Measurements from ENCODE around the gene OR5AK2.
"Not testable (repeated sequence)": the region's sequence is repeated elsewhere in the genome, so short reads cannot be mapped to it uniquely, and the experiment has no call there.

Gene OR5AK2, protein sequence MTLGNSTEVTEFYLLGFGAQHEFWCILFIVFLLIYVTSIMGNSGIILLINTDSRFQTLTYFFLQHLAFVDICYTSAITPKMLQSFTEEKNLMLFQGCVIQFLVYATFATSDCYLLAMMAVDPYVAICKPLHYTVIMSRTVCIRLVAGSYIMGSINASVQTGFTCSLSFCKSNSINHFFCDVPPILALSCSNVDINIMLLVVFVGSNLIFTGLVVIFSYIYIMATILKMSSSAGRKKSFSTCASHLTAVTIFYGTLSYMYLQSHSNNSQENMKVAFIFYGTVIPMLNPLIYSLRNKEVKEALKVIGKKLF

DNA sequence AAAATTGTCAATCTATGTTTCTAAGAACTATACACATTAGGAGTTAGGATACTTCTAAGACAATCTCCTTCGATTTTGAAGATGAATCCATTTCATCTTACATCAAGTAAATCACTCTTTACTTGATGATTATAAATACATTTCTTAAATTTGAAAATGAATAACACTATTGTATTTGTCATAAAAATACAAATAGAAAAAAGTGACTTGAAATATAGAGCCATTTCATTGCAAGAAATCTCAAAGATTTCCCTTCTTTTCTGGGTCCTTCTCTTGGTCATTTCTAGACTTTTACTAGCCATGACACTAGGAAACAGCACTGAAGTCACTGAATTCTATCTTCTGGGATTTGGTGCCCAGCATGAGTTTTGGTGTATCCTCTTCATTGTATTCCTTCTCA lies at the start of gene OR5AK2:
TSS of gene OR5AK2 (plus strand) at position 301 of the 400 bp plus-strand sequence. CDS start at position 301, 0 bp downstream.
- DNase-seq (ENCODE audit: low read depth) = no peak
- TF ChIP-seq, protein P1, sequence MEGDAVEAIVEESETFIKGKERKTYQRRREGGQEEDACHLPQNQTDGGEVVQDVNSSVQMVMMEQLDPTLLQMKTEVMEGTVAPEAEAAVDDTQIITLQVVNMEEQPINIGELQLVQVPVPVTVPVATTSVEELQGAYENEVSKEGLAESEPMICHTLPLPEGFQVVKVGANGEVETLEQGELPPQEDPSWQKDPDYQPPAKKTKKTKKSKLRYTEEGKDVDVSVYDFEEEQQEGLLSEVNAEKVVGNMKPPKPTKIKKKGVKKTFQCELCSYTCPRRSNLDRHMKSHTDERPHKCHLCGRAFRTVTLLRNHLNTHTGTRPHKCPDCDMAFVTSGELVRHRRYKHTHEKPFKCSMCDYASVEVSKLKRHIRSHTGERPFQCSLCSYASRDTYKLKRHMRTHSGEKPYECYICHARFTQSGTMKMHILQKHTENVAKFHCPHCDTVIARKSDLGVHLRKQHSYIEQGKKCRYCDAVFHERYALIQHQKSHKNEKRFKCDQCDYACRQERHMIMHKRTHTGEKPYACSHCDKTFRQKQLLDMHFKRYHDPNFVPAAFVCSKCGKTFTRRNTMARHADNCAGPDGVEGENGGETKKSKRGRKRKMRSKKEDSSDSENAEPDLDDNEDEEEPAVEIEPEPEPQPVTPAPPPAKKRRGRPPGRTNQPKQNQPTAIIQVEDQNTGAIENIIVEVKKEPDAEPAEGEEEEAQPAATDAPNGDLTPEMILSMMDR (IDR thresholded peaks at IDR 0.05; ENCODE audit: low read length, missing control alignments) = no peak
- no peak within 1 kb of the TSS for H3K4me3 ChIP-seq (replicated peaks; ENCODE audit: low read depth, low read length)

DNA sequence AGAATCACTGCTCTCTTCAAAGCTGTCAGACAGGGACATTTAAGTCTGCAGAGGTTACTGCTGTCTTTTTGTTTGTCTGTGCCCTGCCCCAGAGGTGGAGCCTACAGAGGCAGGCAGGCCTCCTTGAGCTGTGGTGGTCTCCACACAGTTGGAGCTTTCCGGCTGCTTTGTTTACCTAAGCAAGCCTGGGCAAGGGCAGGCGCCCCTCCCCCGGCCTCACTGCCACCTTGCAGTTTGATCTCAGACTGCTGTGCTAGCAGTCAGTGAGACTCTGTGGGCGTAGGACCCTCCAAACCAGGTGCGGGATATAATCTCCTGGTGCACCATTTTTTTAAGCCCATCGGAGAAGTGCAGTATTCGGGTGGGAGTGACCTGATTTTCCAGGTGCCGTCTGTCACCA lies 43.2 kb upstream of the OR5AK2 start:
- not testable (repeated sequence) for DNase-seq (ENCODE audit: low read depth); H3K4me3 ChIP-seq (replicated peaks; ENCODE audit: low read depth, low read length)

DNA sequence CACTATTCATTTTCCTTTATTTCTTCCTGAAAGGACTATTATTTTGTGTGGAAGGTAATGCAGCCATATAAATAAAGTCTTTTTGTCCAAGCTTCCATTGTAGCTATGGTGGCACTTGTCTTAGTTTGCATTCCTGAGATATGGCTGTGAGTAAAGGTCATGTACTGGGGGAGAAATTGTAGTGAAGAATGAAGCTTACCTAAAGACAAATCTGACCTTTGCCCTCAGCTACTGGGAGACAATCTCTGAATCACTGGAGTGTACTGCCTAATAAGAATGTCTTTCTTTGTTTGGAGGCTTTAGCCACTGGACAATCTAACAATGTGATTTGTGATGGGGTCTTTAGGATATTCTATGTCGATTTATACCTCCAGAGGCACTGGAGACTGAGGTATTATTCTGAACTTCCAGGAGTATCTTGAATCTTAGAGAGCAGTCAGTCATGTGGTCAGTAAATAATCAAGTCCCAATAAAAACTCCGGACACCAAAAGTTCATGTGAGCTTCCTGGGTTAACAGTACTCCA lies 39.7 kb upstream of the OR5AK2 start:
- DNase-seq (ENCODE audit: low read depth) = no peak
- no peak overlapping the region for H3K4me3 ChIP-seq (replicated peaks; ENCODE audit: low read depth, low read length)
- TF ChIP-seq, protein P1 (IDR thresholded peaks at IDR 0.05; ENCODE audit: low read length, missing control alignments) = no peak

DNA sequence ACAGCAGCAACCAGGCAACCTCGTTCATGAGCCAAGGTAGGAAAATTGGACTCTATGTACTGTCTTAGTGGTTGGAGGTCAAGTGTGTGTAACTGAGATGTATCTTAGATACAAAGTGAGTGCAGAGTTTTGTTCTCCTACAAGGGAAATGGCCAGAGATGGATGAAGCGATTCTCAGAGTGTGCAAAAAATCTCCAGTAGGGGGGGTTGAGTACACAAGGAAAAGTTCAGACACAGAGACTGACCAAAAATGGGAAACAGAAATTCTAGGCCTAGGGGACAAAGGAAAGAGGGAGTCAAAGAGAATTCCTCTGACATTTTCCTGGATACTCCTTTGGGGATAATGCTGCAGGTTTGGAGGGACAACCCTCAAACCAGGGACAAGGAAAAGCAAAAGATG lies 38.2 kb upstream of the OR5AK2 start:
- TF ChIP-seq, protein P1 (IDR thresholded peaks at IDR 0.05; ENCODE audit: low read length, missing control alignments) = no peak
- H3K4me3 ChIP-seq (replicated peaks; ENCODE audit: low read depth, low read length) = no peak overlapping the region
- DNase-seq (ENCODE audit: low read depth) = no peak

DNA sequence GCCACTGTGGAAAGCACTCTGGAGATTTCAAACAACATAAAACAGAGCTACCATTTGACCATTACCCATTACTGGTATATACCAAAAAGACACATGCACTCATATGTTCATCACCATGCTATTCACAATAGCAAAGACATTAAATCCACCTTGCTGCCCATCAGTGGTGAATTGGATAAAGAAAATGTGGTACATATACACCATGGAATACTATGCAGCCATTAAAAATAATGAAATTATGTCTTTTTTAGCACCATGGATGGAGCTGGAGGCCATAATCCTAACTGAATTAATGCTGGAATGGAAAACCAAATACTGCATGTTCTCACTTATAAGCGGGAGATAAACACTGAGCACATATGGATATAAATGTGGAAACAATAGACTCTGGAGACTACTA lies 34.8 kb upstream of the OR5AK2 start:
- not testable (repeated sequence) for DNase-seq (ENCODE audit: low read depth); H3K4me3 ChIP-seq (replicated peaks; ENCODE audit: low read depth, low read length)

DNA sequence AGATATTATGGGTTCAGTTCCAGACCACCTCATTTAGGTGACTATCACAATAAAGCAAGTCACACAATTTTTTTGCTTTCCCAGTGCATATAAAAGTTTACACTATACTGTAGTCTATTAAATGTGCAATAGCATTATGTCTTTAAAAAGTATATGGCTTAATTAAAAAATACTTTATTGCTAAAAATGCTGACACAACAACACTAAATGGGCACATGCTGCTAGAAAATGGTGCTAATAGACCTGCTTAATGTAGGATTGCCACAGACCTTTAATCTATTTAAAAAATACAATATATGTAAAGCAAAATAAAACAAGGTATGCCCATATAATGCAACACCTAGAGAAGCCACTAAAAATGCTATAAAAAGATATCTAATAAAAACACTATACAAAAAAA lies 27.1 kb upstream of the OR5AK2 start:
- TF ChIP-seq, protein P1 (IDR thresholded peaks at IDR 0.05; ENCODE audit: low read length, missing control alignments) = no peak
- no peak overlapping the region for H3K4me3 ChIP-seq (replicated peaks; ENCODE audit: low read depth, low read length)
- no peak for DNase-seq (ENCODE audit: low read depth)

DNA sequence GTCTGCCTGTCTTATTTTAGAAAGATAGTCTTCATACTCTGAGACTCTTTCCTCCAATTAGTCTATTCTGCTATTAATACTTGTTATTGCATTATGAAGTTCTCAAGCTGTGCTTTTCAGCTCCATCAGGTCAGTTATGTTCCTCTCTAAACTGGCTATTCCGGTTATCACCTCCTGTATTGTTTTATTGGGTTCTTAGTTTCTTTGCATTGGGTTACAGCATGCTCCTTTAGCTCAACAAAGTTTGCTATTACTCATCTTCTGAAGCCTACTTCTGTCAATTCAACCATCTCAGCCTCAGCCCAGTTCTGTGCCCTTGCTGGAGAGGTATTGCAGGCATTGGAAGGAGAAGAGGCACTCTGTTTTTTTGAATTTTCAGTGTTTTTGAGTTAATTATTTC lies 21.0 kb upstream of the OR5AK2 start:
- TF ChIP-seq, protein P1 (IDR thresholded peaks at IDR 0.05; ENCODE audit: low read length, missing control alignments) = no peak
- no peak for DNase-seq (ENCODE audit: low read depth)
- H3K4me3 ChIP-seq (replicated peaks; ENCODE audit: low read depth, low read length) = no peak overlapping the region

DNA sequence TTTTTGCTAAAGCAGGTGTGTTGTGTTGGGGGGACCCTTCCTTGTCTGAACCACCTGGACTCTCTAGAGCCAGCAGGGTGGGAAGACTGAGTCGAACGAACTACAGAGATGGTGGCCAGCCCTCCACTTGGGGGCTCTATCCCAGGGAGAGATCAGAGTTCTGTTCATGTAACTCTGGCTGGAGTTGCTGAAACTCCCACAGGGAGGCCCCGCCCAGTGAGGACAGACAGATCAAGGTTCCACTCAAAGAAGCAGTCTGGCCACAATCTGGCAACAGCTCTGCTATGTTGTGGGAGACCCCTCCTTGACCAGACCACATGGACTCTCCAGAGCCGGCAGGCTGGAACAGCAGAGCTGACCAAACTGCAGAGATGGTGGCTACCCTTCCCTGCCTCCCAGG lies 20.2 kb upstream of the OR5AK2 start:
- H3K4me3 ChIP-seq (replicated peaks; ENCODE audit: low read depth, low read length) = no peak overlapping the region
- TF ChIP-seq, protein P1 (IDR thresholded peaks at IDR 0.05; ENCODE audit: low read length, missing control alignments) = no peak
- no peak for DNase-seq (ENCODE audit: low read depth)

Data from fibroblast of pulmonary artery (primary cell).